Islet precursor cell (in vitro differentiated cells): ENCODE measurements around the gene RBM20.

ENCODE experiments used
- DNase-seq: peaks from one replicate; pipeline ENCODE4 v3.0.0-alpha.2; 2018

The RBM20 gene

GRCh38 chr10:110841767-110842267 lies 197.7 kb downstream of the RBM20 start:
- DNase-seq = no peak

GRCh38 chr10:110842326-110842904 lies 198.3 kb downstream of the RBM20 start:
- no peak for DNase-seq

DNA sequence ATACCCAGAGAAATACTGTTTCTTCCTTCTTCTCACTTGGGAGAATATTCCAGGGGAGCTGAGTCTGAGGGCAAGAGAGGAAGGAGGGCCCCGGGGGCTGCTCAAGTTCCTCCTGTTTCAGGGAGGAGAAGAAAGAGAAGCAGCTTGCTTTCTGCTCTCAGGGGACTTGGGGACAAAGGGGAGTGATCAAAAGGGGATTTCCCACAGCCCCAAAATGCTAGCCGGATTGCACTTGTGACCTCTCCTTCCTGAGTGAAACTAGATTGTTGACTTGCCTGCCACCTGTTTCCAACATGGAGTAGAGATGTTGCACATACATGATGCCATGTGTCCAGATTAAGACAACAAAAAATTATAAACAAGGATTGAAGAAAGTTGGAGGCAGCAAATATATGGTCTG lies 198.9 kb downstream of the RBM20 start:
- DNase-seq = no peak

DNA sequence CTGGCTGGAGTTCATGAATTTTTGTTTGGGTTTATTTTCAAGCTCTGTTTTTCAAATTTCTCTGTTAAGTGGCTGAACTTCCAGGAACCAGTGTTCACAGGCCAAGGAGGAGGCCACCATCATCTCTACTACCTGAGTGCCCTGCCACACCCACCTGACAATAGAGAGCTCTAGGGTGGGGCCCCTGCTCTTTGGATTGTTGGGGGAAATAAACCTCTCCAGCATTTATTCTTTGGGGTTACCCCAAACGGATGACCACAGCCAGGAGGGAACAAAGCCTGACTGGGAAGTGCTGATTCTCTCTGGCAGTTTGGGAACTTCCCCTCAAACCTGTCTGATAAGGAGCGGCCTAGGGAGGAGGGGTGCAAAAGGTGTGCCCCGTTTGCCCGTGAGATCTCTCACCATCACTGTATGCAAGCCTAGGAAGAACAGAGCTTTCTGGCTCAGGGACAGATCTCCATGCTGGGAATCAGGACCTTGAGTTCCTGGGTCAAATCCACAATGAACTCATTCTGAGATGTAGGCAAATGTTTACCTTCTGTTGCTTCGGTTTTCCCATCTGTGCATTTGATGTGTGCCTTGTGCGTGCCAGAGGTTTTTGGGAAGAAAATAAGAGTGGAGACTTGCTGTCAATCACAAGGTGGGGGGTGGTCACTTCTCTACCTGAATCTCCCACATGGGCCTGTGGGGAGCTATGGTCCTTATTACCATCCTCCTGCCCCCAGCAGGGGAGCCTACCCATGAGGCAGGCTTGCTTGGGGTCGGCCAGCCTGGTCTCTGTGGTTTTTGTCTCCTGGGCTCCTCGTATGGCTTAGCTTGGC lies 199.9 kb downstream of the RBM20 start:
- DNase-seq = no peak

DNA sequence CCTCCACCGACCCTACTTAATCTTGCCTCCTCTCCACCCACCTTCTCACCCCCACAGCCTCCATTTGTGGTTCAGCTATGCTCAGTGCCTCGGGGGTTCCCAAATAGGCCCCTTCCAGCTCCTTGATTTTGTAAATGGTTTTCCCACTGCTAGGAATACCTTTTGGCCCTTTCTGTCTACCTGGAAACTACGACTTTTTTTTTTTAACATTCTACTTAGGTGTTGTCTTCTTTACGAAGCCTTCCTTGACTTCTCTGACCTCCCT lies 200.4 kb downstream of the RBM20 start:
- no peak for DNase-seq

- DNase-seq = no peak
These were observed 201.1 kb downstream of the RBM20 start for GRCh38 chr10:110845192-110845755.

GRCh38 chr10:110845756-110846620 lies 201.9 kb downstream of the RBM20 start:
- peak; percentile 39 for DNase-seq

GRCh38 chr10:110847374-110847773 lies 203.2 kb downstream of the RBM20 start:
- no peak for DNase-seq

- DNase-seq = no peak
These were observed 204.0 kb downstream of the RBM20 start for GRCh38 chr10:110848106-110848505.

DNA sequence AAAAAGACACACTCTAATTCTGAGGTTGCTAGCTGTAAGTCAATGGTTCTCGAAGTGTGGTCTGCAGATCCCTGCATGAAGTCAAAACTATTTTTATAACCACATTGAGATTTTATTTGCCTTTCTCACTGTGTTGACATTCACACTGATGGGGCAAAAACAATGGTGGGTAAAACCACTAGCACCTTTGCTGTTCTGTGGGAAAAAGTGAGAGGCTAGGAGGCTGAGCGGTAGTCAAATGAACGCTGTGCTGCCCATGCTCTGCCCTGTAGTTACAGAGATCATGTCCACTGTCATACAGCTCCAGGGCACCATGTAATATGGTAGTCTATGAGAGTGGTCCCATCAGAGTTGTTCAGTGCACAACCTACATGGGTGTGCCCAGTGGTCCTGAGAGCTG lies 206.0 kb downstream of the RBM20 start:
- no peak for DNase-seq

GRCh38 chr10:110851020-110851612 lies 207.0 kb downstream of the RBM20 start:
- DNase-seq = peak; percentile 55

- DNase-seq = peak; percentile 98
These were observed 208.2 kb downstream of the RBM20 start for GRCh38 chr10:110852255-110852896.

- peak; percentile 66 for DNase-seq
These were observed 208.8 kb downstream of the RBM20 start for GRCh38 chr10:110852947-110853346.

DNA sequence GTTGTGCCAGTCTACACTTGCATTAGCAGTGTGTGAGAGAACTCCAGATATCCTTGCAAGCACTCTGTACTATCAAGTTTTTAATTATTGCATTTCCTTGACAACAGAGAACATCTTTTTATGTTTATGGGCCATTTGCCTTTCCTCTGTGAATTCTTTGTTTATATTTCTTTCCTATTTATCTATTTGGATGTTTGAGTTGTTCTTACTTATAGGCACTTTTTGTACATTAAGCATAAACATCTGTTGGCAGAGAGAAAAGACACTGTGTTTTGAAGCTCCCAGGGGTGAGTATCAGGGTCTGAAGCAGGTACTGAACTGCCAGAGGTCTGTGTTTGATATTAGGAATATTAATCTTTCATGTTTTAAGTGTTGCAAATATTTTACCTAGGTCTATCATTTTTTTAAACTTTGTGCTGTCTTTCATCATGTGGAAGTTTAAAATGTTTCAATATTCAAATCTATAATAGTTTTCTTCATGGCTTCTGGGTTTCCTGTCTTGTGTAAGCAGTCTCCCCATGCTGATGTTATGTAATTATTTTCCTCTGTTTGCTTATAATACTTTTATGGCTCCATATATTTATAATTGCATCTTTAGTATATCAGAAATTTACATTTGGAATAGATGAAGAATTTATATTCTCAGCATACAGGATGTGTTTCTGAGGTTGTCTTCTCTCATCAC lies 209.9 kb downstream of the RBM20 start:
- DNase-seq = no peak

DNA sequence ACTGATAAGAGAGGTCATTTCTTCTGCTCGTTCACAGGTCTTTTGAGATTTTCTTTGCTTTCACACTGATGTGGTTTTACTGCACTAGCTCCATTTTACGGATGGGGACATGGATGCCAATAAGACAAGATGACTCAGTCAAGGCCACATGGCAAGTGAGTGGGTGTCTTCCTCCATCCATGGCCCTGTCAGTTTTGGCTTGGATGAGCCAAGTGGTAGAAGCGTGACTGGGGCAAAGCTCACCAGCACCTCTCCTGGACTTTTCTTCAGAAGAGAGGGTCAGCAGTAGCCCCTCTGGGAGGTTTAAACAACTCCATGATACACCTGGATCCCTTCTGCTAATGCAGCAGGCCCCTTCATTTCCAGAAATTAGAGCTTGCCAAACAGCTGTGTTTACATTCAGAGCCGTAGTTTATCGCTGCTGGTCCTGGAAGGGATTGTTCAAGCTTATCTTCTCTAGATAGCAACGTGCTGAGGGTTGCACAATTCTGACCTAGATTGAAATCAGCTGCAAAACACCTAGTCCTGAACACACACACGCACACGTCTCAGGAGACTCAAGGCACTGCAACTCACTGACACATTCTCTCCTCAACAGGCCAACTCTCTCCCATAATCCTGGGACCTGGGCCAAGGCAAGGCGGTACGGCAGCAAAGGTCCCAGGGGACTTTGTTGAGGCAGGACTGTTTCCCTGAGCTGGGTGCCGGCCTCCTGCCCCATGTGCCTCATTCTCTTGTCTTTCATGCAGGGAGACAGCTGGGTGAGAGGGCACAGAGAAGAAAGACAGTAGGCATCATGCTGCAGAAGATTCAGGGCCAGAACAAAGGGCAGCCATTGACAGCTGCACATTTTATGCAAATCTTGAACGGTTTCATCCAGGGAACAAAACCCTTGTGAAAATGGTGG lies 213.4 kb downstream of the RBM20 start:
- DNase-seq = peak; percentile 55

DNA sequence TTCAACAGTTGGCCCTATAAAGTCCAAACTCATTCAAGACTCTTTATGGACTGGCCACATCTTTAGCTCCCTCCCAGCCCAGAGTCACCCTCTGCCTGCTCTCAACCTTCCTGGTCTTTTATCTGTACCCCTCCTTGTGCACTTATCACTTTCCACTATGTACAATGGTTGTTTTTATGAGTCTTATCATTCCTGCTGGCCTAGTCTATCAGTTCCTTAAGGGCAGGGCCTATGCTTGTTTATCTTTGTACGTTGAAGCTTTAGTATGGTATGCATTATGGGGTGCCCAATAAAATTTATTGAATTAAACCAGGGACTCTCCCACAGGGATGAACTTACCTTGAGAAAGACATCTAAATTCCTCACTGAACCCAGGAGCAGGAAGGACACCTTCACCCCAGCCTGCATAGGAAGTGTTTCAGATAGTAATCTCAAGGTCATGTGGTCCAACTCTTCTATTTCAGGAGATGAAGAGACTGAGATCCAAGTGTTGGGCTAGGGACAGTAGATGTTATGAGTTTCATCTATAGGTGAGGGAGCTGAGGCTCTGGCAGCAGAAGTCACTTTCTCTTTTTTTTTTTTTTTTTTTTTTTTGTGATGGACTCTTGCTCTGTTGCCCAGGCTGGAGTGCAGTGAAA lies 214.3 kb downstream of the RBM20 start:
- no peak for DNase-seq

GRCh38 chr10:110859206-110859972 lies 215.3 kb downstream of the RBM20 start:
- DNase-seq = peak; percentile 20

DNA sequence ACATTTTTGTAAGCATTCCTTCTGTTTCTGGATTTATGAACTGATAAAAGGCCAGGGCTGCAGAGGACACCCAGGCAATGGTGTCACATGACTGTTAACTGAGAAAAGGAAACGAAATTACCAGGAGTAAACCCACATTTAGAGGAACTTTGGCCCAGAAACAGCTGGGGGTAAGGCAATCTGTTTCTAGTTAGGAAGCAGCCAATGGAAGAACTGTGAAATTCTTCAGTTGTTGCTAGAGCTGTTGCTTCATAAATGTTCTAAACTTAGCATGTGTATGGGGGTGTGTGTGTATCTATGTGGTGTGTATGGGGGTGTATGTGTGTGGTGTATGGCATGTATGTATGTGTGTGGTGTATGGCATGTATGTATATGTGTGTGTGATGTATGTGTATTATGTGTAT lies 215.8 kb downstream of the RBM20 start:
- DNase-seq = no peak

DNA sequence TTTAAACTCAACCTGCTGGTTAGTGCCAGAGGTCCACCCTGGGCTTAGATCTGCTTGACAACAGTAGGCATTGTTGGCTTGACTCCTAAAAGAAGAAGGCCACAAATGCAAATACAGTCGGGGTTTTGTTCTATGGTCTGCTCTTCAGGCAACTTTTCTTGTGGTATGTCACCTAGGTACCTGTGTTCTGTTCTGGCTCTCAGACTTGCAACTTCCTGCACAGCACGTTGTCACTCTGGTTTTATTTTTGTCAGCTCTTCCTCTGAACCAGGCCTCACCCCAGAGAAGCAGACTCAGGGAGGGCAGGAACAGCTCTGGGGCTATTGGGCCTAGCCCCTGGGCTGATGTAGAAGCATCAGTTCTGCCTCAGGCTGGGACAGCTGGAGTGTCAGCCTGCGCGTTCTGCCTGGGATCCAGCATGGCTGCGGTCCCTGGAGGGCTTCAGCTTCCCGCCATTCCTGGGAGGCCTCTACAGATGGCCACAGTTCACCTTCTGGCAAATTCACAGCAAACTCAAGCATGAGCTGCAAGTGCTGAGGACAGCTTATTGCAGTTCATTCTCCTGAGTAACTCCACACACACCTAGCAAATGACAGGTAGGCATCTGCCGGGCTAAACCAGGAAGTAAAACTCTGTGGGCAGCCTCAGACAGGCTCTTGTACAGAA lies 216.6 kb downstream of the RBM20 start:
- DNase-seq = peak; percentile 70
